AML-193 (cell line): ENCODE measurements around the gene PABPC1L.

Experiments
- DNase-seq, 2 experiments: peaks; one replicate each; lab custom pipeline; 2025; lab: John Stamatoyannopoulos, UW

PABPC1L gene

GRCh38 chr20:44942264-44942973 is 32.6 kb downstream of the PABPC1L start:
- DNase-seq: no peak

- no peak for DNase-seq
These were observed 34.0 kb downstream of the PABPC1L start for GRCh38 chr20:44943828-44944227.

- DNase-seq: no peak
These were observed 35.4 kb downstream of the PABPC1L start for GRCh38 chr20:44945261-44945660.

DNA sequence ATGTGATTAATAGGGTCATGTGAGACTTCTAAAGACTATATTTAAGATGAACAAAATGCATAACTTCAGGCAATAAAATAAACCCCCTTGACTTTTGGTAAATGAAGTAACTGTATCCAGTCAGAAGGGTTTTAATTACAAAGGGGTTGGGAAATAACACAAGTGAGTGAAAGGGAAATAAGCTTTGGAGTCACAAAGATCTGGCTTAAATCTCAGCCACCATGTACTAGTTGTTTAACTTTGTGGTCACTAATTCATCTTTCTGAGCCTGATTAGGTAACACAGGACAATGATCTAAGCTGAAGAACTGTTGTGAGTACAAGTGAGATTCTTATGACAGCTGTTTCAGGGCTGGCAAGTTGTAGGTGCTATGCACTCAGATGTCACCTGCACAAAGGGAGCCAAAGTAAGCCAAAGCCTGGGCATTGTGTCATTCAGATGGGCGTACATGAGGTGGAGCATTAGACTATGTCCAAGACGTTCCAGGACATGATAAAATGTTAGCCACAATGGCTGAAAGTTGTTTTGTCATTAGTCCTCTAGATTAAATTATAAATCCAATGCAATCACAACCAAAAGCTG is 36.5 kb downstream of the PABPC1L start:
- no peak for DNase-seq

- no peak for DNase-seq
These were observed 38.2 kb downstream of the PABPC1L start for GRCh38 chr20:44948107-44948506.

- no peak for DNase-seq
These were observed 38.7 kb downstream of the PABPC1L start for GRCh38 chr20:44948513-44948912.

- DNase-seq: no peak
These were observed 40.5 kb downstream of the PABPC1L start for GRCh38 chr20:44950368-44950767.

DNA sequence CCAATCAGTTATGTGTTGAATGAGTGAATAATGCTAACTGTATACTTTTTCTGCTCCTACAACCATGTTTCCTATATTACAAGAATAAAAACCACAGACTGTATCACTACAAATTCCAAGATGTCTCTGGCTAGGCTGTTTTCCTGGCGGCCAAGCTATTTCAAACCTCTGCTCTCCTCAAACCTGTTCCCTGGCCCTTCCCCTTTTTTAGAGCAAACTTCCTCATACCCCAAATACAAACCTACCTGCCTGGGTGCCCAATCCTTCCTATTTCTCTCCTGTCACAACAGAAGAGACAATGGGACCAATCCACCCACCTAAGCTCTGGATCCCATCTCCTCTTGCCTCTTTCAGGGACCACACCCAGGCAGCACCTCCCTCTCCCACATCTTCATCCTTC is 42.9 kb downstream of the PABPC1L start:
- DNase-seq: no peak

- DNase-seq: no peak
These were observed 44.4 kb downstream of the PABPC1L start for GRCh38 chr20:44954211-44954610.

DNA sequence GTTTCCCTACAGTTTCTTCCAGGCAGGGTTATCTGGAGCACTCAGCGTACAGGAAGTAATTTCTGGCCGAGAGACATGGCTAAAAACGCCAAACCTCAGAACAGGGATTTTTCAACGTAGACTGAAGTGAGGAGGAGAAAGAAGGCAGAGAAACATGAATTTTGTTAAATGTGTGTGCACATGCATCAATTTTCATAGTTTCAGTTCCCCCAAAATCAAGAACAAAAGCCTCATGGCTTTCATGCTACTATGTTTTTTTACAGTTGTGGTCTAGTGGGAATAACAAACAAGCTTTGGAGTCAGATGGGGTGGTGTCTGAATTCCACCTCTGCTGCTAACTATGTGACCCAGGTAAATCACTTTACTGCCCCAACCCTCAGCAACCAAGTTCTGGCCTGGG is 45.4 kb downstream of the PABPC1L start:
- DNase-seq: no peak

DNA sequence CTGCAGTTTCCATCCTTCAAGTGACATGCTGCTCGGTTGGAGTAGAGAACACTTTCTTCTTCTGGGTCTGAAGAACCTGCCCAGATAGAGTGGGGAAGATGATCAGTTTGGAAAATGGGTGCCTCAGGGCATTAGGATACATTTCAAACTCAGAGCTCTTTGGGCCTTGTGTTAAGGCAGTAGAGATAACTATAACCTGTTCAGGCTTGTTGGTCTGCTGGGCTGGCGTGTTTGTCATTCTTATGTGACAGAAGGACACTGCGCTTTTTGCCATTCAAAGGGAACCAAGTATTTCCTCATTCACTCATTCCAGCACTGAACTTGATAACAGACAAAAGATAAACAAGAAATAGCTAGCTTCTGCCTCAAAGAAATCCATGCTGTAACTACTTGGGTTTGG is 46.5 kb downstream of the PABPC1L start:
- DNase-seq: no peak

GRCh38 chr20:44958276-44958675 is 48.4 kb downstream of the PABPC1L start:
- DNase-seq: no peak

GRCh38 chr20:44959082-44959637 is 49.3 kb downstream of the PABPC1L start:
- peak in 1 of 2 experiments; percentile 27 for DNase-seq

DNA sequence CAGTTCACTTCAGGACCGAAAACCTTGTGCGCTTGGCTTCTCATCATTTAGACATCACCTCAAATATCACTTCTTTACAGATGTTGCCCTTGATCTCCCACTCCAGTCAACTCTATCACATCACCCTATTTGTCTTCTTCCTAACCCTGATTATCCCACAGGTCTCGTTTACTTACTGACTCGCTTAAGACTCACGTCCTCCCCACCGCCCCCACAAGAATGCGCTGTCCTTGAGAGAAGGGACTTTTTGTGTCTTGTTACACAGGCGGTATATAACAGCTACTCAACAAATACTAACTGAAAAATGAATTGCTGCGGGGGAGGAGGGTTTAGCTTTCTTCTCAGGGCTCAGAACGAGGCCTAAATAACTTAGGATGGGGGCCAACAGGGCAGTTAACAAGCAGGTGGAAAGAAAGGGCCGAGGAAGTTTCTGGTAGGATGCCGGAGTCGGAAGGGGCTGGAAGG is 49.8 kb downstream of the PABPC1L start:
- no peak for DNase-seq

- peak; percentile 85 to 90 for DNase-seq
These were observed 50.4 kb downstream of the PABPC1L start, which contains the start of gene TOMM34 for GRCh38 chr20:44960103-44960852. Gene TOMM34 (minus strand): TSS chr20:44960397. CDS start chr20:44960333, 64 bp downstream.

- no peak for DNase-seq
These were observed 51.4 kb downstream of the PABPC1L start for GRCh38 chr20:44961011-44961869.

DNA sequence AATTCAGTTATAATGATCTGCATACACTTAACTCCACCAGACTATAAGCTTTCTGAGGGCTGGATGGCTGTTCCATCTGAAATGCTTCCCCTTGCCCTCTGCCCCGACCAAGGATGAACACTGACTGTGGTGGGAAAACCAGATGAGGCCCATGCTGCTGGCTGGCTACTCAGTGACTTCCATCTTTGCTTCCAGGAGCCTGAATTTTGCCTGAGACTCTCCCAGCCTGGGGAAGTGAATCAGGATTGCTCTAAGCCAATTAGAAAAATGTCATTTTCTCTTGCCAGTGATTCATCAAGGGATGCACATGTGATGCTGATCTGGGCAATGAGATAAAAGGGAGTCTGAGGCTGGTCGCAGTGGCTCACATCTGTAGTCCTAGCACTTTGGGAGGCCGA is 52.0 kb downstream of the PABPC1L start:
- no peak for DNase-seq

DNA sequence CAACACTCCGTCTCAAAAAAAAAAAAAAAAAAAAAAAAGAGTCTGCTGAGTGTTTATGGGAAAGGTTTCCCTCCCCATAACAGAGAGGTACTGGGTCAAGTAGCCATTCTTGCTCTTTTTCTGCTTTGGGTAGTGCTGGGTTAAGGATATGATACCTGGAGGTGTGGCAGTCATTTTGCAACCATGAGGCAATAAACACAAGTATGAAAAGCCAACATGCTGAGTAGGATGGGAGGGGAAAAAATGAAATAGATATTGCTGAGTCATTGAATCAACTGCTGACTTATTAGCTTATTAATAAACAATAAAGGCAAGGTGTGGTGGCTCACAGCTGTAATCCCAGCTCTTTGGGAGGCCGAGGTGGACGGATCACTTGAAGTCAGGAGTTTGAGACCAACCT is 52.6 kb downstream of the PABPC1L start:
- DNase-seq: no peak

- DNase-seq: no peak
These were observed 53.7 kb downstream of the PABPC1L start for GRCh38 chr20:44963325-44964215.

- no peak for DNase-seq
These were observed 55.8 kb downstream of the PABPC1L start for GRCh38 chr20:44965651-44966029.
